HG02840 (cell line): ENCODE data around the gene PSMA7.

ENCODE experiments used
- ATAC-seq: cut with Tn5 transposase; IDR thresholded peaks from one replicate; pipeline ENCODE4 v1.9.1; 2021; ENCODE audit warnings: mild to moderate bottlenecking, moderate library complexity, moderate number of reproducible peaks; ENCODE audit not compliant: unreplicated experiment, low FRiP score

PSMA7 gene

GRCh38 chr20:62174021-62174804, 31.0 kb upstream of the PSMA7 start:
- ATAC-seq: no peak

- ATAC-seq: no peak
Observed at GRCh38 chr20:62172666-62173065, 29.5 kb upstream of the PSMA7 start.

GRCh38 chr20:62171245-62171644, 28.1 kb upstream of the PSMA7 start:
- no peak for ATAC-seq

DNA sequence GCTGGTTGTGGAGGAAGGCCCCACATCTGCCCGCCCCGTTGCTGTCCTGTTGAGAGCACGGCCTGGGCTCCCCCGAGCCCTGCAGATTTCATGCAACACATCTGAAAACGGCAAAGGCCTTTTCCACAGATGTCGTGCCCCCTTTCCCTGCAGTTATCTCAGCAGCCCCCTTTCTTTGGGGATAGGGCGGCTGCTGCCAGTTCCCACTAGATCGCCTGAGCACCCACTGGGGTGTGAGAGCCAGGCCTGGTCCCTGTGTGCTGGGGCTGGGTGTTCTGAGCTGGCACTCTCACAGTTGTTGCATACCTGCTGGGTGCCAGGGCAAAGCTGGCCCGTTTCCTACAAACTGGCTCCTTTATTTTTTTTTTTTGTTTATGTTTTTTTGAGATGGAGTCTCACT, 27.3 kb upstream of the PSMA7 start:
- ATAC-seq: no peak

DNA sequence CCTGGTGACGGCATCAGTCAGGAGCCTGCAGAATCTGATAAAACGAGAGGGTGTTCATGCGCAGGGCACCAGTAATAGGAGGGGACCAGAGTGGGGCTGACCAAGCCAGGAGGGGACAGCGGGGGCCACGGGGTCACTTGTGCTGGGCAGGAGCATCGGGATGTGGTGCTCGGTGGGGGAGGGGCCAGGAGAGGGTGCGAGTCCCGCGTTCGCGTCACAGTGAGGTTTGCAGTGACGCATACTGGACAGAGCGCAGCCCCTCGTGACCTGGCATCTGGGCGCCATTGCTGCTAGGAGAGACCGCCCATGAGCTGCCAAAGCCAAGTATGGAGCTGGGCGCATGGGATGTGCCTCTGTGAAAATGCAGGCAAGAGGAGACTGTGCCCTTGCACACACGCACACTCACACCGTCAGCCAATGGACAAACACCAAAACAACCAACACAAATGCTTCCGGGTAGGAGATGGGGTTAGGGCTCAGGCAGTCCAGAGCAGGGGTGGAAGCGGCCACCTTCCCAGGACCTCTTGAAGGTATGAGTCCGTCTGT, 25.8 kb upstream of the PSMA7 start:
- ATAC-seq: no peak

- no peak for ATAC-seq
Observed at GRCh38 chr20:62168061-62168460, 24.9 kb upstream of the PSMA7 start.

DNA sequence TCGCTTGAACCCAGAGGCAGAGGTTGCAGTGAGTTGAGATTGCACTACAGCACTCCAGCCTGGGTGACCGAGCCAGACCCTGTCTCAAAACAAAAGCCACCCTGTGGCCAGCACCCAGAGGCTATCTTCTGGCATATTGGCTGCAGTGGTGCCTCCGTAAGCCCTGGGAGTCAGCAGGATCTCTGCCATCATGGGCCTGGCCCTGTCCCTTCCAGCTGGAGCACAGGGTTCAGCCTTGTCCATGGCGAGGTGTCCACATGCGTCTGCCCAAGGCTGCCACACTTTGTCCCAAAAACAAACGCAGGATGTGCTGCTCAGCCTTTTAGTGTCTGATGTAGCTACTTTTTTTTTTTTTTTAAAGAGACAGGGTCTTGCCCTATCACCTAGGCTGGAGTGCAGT, 24.3 kb upstream of the PSMA7 start:
- ATAC-seq: no peak

DNA sequence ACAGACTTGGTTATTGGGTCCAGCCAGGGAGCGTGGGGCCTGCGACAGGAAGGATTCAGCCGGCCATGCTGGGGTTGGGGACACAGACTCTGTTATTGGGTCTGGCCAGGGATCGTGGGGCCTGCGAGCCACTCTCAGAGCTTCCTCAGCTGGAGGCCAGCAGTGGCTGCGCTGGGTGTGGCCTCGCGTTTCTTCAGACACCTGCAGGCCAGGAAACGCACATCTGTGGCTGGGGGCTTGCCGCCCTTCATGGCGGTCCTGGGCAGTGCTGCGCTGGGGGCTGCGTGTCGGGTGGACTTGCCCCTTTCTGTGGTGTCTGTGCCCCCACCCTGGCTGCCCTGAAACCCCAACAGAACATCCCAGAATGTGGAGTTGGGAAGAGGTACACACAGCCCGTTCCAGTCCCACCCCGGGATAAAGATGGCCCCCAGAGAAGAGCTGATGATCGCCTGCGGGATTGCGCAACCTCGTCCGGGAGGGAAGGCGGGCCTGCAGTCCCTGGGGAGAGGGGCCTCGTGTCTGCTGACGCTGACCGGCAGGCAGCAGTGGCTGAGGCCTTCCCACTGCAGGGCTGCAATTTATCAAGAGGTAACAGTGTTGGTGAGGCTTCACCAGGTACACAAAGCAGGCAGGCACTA, 22.7 kb upstream of the PSMA7 start:
- ATAC-seq: no peak

DNA sequence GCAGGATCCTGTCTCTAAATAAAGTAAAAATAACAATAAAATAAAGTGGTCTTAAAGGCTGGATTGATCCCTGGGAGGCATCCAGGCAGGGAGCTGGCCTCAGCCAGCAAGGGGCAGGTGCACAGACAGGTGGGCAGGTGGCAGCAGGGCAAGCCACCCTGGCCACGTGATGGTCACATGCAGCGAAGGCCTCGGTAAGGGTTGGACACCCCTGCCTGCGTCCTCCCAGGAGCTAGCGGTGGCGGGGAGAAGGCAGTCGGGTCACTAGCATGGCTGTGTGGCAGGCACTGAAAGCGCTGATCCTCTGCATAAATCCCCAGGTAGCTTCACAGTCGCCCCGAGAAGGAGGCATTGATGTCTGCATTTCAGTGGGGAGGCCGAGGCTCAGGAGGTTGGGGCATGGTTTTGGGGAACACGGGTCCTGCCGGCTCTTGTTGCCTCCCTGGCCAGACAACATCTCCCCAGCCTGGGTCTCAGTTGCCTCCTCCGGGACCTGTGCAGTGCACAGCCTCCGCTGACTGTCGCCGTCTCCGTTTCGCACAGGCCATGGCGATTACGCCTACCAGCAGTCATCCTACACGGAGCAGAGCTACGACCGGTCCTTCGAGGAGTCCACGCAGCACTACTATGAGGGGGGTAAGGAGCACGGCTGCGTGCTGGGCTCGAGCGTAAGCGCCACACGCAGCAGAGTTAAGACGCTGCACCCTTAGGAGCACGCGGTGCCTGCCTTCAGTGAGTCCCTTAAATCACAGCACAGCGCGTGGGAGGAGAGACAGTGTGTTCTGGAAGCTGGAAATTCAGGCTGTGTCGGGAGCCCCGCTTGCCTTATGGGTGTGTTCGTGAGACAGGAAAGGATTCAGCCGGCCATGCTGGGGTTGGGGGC, 21.9 kb upstream of the PSMA7 start:
- ATAC-seq: no peak

DNA sequence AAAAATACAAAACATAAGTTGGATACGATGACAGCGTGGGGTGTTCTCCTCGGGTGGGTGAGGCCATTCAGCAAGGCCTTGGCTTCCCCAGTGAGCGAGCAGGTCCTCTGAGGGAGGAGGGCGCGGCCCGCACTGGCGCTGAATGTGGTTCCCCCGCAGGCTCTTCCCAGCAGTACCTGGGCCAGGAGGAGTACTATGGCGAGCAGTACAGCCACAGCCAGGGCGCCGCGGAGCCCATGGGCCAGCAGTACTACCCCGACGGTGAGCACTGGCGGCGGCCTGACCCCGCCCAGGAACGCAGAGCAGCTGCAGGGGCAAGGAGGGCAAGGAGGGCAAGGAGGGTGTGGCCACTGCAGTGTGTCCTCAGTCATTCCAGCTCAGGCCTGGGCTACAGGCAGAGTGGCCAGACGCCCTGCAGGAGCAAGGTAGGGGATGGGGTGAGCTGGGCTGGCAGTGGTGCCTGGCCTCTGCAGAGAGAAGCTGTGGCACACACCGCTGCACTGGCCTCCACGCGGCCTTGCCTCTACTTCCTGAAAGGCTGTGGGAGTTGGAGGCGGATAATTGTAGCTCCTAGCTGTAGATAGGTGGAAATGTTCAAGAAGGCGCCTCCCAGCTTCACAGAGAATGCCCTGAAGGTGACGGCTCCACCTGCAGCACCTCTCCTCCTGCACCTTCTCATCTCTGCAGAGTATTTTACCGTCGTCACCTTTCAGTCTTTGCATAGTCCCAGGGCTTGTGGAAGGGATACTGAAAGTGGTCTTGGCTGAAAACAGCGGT, 21.0 kb upstream of the PSMA7 start:
- ATAC-seq: no peak

DNA sequence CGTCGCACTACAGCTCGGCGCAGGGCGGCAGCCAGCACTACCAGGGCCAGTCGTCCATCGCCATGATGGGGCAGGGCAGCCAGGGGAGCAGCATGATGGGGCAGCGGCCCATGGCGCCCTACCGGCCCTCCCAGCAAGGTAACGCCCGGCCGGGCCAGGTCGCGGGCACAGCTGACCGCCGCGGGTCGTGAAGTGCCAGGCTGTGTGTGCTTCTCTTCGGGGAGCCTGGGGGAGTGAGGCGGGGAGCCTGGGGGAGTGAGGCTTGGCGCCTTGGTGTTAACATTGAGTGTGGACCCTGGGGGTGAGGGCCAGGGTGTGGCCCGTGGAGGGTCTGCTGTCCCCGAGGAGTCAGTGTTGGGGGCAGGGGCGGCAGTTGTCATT, 20.3 kb upstream of the PSMA7 start:
- no peak for ATAC-seq

DNA sequence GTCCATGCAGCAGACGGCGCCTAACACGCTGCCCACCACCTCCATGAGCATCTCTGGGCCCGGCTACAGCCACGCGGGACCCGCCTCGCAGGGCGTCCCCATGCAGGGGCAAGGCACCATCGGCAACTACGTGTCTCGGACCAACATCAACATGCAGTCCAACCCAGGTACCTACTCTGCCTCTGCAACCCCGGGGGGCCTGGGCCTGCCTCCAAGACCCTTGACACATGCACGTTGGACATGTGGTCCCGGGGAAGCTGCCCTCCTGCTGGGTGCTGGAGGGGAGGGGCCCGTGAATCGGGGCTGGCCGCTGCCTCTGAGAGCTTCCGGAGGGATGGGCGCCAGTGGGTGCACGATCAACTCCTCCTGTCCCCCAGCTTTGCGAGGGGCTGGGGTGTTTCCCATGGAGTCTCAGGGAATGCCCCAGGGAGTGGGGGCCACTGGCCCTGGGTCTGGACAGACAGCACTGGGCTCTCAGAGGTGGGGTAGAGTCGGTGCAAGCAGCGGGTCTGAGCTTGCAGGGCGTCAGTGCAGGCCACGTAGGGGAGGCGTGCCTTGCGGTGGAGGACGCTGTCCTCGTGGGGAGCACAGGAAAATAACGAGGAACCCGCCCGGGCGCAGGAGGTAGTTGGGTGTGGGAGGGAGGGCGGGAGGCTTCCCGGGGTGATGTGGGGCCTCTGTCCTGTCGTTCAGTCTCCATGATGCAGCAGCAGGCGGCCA, 19.7 kb upstream of the PSMA7 start:
- no peak for ATAC-seq

DNA sequence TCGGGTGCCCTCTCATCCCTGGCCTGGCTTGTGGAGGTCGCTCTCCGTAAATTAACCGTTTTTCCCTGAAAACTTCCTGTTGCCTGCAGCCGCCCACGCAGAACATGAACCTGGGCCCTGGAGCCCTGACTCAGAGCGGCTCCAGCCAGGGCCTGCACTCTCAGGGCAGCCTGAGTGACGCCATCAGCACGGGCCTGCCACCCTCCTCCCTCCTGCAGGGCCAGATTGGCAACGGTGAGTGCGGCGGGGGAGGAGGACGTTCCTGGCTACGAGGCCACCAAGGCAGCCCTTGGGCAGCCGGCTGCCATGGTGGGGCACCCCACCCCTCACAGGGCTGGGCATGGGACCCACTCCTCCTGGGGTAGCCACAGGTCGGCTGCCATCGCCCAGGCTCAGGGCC, 18.2 kb upstream of the PSMA7 start:
- no peak for ATAC-seq

GRCh38 chr20:62160876-62161275, 17.7 kb upstream of the PSMA7 start:
- no peak for ATAC-seq

DNA sequence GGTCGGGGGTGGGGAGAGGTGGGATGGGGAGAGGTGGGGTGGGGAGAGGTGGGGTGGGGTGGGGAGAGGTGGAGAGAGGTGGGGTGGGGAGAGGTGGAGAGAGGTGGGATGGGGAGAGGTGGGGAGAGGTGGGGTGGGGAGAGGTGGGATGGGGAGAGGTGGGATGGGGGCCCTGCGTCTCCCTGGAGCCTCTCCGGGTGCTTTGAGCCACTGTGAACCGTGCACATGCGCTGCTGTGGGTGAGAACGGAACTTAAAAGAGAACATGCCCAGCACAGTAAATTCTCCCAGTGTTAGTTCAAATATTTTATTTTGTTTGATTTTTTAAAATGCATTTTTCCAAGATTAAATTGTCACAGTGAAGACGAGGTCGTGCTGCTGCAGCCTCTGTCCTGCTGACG, 17.1 kb upstream of the PSMA7 start:
- no peak for ATAC-seq

DNA sequence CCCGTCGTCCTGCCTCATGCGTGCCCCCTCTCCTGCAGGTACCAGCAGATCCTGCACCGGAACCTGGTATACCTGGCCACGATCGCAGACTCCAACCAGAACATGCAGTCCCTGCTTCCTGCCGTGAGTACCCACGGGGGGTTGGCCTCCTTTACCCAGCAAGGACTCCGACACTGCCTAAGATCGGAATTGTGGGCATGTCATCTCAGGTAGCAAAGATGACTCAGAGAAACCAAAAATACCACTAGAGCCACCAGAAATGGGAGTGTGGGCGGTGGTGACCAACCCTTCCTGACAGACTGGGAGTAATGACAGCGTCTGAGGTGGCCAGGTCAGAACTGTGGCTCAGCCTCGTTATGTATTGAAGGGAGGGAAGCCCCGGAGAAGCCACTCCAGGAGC, 16.6 kb upstream of the PSMA7 start:
- no peak for ATAC-seq

DNA sequence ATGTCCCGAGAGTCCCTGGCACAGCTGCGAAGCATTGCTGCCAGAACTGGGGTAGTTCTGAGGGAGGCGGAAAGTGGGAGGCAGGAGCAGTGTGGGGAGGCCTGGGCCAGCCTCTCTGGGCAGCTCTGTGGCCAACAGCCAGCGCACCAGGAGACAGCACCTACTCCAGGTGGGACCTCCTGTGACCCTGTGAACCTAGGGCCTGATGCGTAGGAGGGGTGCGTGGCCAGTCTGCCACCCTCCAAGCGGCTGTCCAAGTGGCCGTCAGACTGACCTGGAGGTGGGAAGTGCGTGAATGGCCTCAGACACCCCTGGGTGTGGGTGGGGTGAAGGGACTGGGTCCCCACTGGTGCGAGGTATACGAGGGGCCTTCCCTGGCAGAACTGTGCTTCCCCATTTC, 15.9 kb upstream of the PSMA7 start:
- no peak for ATAC-seq

GRCh38 chr20:62158541-62158940, 15.3 kb upstream of the PSMA7 start:
- no peak for ATAC-seq

- no peak for ATAC-seq
Observed at GRCh38 chr20:62158088-62158400, 14.8 kb upstream of the PSMA7 start.
